Glutamatergic neuron (in vitro differentiated cells): ENCODE measurements around the gene CCDC136. TPM values are rescaled to one million over a fixed set of nuclear protein-coding genes. Genes with fewer than 3 reads are reported as not detected.

Experiments
- DNase-seq: peaks from one replicate; pipeline ENCODE4 v3.0.0; 2022
- H3K27ac Mint-ChIP-seq: one replicate; pipeline ENCODE4 v1.8.0; 2020; ENCODE audit warnings: mild to moderate bottlenecking, mixed read lengths, inconsistent platforms; ENCODE audit not compliant: unreplicated experiment
- H3K27me3 Mint-ChIP-seq: one replicate; pipeline ENCODE4 v1.8.0; 2020; ENCODE audit warnings: mild to moderate bottlenecking, moderate library complexity, mixed read lengths, inconsistent platforms; ENCODE audit not compliant: unreplicated experiment
- H3K36me3 Mint-ChIP-seq: one replicate; pipeline ENCODE4 v1.8.0; 2020; ENCODE audit warnings: mild to moderate bottlenecking, mixed read lengths, inconsistent platforms; ENCODE audit not compliant: unreplicated experiment
- H3K4me1 Mint-ChIP-seq: one replicate; pipeline ENCODE4 v1.8.0; 2020; ENCODE audit warnings: mild to moderate bottlenecking, low read depth, mixed read lengths, inconsistent platforms; ENCODE audit not compliant: unreplicated experiment
- H3K4me3 Mint-ChIP-seq: one replicate; pipeline ENCODE4 v1.8.0; 2020; ENCODE audit warnings: mild to moderate bottlenecking, mixed read lengths, inconsistent platforms; ENCODE audit not compliant: unreplicated experiment
- H3K9me3 Mint-ChIP-seq: one replicate; pipeline ENCODE4 v1.8.0; 2020; ENCODE audit warnings: mild to moderate bottlenecking, moderate library complexity, mixed read lengths, inconsistent platforms; ENCODE audit not compliant: unreplicated experiment
- CTCF ChIP-seq: fragments of 200-600 bp; sonication (generic); IDR thresholded peaks from one replicate; pipeline ENCODE4 v1.5.0; 2021; ENCODE audit not compliant: partially characterized antibody, unreplicated experiment
- total RNA-seq: library from RNA; stranded (reverse); fragmentation: NEBNext Ultra II Directional; extraction: Animal tissue kit (Norgen Biotek cat#: 25700); gene quantifications from one replicate; pipeline ENCODE4 v1.2.1, GENCODE V29; 2021; ENCODE audit not compliant: unreplicated experiment

The CCDC136 gene
- total RNA-seq, 1 donor from 2014 or later = 202 TPM

- TF ChIP-seq CTCF = no peak
- no peak for DNase-seq
- H3K27me3 Mint-ChIP-seq = peaks cover 11% of the 10 kb centered on the region
- no peak overlapping the region for H3K27ac Mint-ChIP-seq
- H3K4me3 Mint-ChIP-seq = no peak overlapping the region
- peaks cover 7% of the 10 kb centered on the region for H3K9me3 Mint-ChIP-seq
- peaks cover 9% of the 10 kb centered on the region for H3K4me1 Mint-ChIP-seq
- peaks cover 10% of the 10 kb centered on the region for H3K36me3 Mint-ChIP-seq
Observed at GRCh38 chr7:128838109-128838779, 46.5 kb downstream of the CCDC136 start.

- no peak overlapping the region for H3K27ac Mint-ChIP-seq
- H3K4me3 Mint-ChIP-seq = no peak overlapping the region
- DNase-seq = no peak
- peaks cover 10% of the 10 kb centered on the region for H3K36me3 Mint-ChIP-seq
- peaks cover 7% of the 10 kb centered on the region for H3K27me3 Mint-ChIP-seq
- peaks cover 6% of the 10 kb centered on the region for H3K9me3 Mint-ChIP-seq
- H3K4me1 Mint-ChIP-seq = peaks cover 7% of the 10 kb centered on the region
- TF ChIP-seq CTCF = no peak
Observed at GRCh38 chr7:128838981-128839731, 47.4 kb downstream of the CCDC136 start.

GRCh38 chr7:128839751-128840177, 48.0 kb downstream of the CCDC136 start:
- no peak overlapping the region for H3K4me3 Mint-ChIP-seq
- peaks cover 1% of the 10 kb centered on the region for H3K9me3 Mint-ChIP-seq
- H3K4me1 Mint-ChIP-seq = peaks cover 2% of the 10 kb centered on the region
- no peak for TF ChIP-seq CTCF
- no peak overlapping the region for H3K27ac Mint-ChIP-seq
- H3K27me3 Mint-ChIP-seq = peaks cover 4% of the 10 kb centered on the region
- H3K36me3 Mint-ChIP-seq = peaks cover 5% of the 10 kb centered on the region
- DNase-seq = no peak

GRCh38 chr7:128840326-128841170, 48.8 kb downstream of the CCDC136 start:
- Mint-ChIP-seq H3K9me3 (peaks cover 1% of the 10 kb centered on the region), H3K4me1 (no peaks in the 10 kb centered on the region), H3K4me3 (no peak overlapping the region), H3K36me3 (peaks cover 4% of the 10 kb centered on the region), H3K27me3 (peaks cover 2% of the 10 kb centered on the region), H3K27ac (no peak overlapping the region)
- TF ChIP-seq CTCF = no peak
- DNase-seq = no peak
